Measurements from ENCODE around the gene S100A13.

S100A13 gene

GRCh38 chr1:153627715-153628626 lies 666 bp upstream of the S100A13 start, which contains the start of gene S100A1:
Gene S100A1 (plus strand): TSS chr1:153628434. CDS start chr1:153630522, 2,088 bp downstream.
- DNase-seq (ENCODE audit: low spot score), result no peak

- no peak for DNase-seq (ENCODE audit: low spot score)
Measured at GRCh38 chr1:153626477-153626903, 815 bp downstream of the S100A13 start.

- no peak for DNase-seq (ENCODE audit: low spot score)
Measured at GRCh38 chr1:153624965-153625611, 2.2 kb downstream of the S100A13 start.

GRCh38 chr1:153623101-153623500 lies 4.2 kb downstream of the S100A13 start:
- DNase-seq (ENCODE audit: low spot score), result no peak

- no peak for DNase-seq (ENCODE audit: low spot score)
Measured at GRCh38 chr1:153619171-153619570, 8.1 kb downstream of the S100A13 start.

GRCh38 chr1:153617663-153618062 lies 9.6 kb downstream of the S100A13 start:
- peak; percentile 67 for DNase-seq (ENCODE audit: low spot score)

GRCh38 chr1:153616917-153617311 lies 10.4 kb downstream of the S100A13 start:
- DNase-seq (ENCODE audit: low spot score), result no peak

- DNase-seq (ENCODE audit: low spot score), result no peak
Measured at GRCh38 chr1:153616144-153616916, 11.0 kb downstream of the S100A13 start, which contains the start of gene S100A14. Gene S100A14 (minus strand): TSS chr1:153616325. CDS start chr1:153615858, 467 bp downstream.

GRCh38 chr1:153615406-153615805 lies 11.9 kb downstream of the S100A13 start:
- DNase-seq (ENCODE audit: low spot score), result no peak

- no peak for DNase-seq (ENCODE audit: low spot score)
Measured at GRCh38 chr1:153614906-153615305, 12.4 kb downstream of the S100A13 start.

- DNase-seq (ENCODE audit: low spot score), result no peak
Measured at GRCh38 chr1:153614189-153614900, 13.0 kb downstream of the S100A13 start.

GRCh38 chr1:153613406-153613805 lies 13.9 kb downstream of the S100A13 start:
- no peak for DNase-seq (ENCODE audit: low spot score)

GRCh38 chr1:153612755-153613331 lies 14.5 kb downstream of the S100A13 start, which contains the start of gene S100A16:
Gene S100A16 (minus strand): TSS chr1:153613137. CDS start chr1:153608151, 4,986 bp downstream.
- no peak for DNase-seq (ENCODE audit: low spot score)

GRCh38 chr1:153612111-153612754 lies 15.1 kb downstream of the S100A13 start:
- no peak for DNase-seq (ENCODE audit: low spot score)

GRCh38 chr1:153611356-153611755 lies 15.9 kb downstream of the S100A13 start:
- no peak for DNase-seq (ENCODE audit: low spot score)

- DNase-seq (ENCODE audit: low spot score), result no peak
Measured at GRCh38 chr1:153610811-153611301, 16.4 kb downstream of the S100A13 start.

GRCh38 chr1:153610334-153610733 lies 17.0 kb downstream of the S100A13 start:
- no peak for DNase-seq (ENCODE audit: low spot score)

- DNase-seq (ENCODE audit: low spot score), result no peak
Measured at GRCh38 chr1:153609585-153609907, 17.8 kb downstream of the S100A13 start.

- no peak for DNase-seq (ENCODE audit: low spot score)
Measured at GRCh38 chr1:153608742-153609584, 18.3 kb downstream of the S100A13 start.
